ENCODE data around the gene NAPEPLD. TPM values are rescaled to one million over a fixed set of nuclear protein-coding genes. Genes with fewer than 3 reads are reported as not detected.
"Not testable (repeated sequence)": the region's sequence is repeated elsewhere in the genome, so short reads cannot be mapped to it uniquely, and the experiment has no call there.

NAPEPLD gene
- total RNA-seq, 1 donor from 2014 or later = 18.2 TPM

DNA sequence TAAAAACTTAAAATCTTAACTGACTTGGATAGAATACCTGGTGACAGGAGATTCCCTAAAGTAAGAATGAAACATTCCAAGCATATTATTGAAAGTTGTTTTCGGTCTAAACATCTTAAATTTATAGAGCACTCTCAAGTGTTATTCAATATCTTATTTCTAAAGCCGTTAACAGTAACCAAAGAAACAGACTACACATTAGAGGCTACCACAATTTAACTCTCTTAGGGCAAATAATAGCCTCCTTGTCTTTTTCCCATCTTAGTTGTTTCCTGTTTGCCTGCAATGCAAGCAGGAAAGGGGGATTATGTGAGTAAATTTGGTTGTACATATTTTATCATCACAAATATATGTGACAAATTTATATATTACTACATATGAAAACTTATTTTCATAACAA, 31.4 kb downstream of the NAPEPLD start:
- intact Hi-C loops (cut with DNase I) = no loop called here
- ATAC-seq = no peak
- no peak for DNase-seq (ENCODE audit: low spot score)

DNA sequence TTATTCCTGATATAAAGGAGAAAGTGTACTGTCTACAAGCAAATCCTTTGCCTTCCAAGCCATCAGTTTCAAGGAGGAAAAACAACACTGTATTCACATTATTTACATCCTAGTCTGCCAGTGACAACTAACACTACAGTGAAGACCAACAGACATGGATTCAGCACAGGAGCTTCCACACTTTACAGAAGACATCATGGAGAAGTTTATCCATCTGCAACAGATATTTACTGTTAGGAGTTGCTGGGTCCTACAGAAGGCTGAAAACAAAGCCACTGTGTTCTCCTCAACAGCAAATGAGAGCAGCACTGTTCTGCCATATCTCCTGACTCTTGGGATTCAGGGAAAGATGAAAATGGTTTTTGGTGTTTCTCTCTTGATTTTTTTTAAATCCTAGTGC, 31.9 kb downstream of the NAPEPLD start:
- DNase-seq (ENCODE audit: low spot score) (no peak), ATAC-seq (peak; percentile 58)
- intact Hi-C loops (cut with DNase I) = no loop called here

GRCh38 chr7:103116511-103116910, 32.4 kb downstream of the NAPEPLD start:
- intact Hi-C loops (cut with DNase I) = no loop called here
- no peak for DNase-seq (ENCODE audit: low spot score)
- no peak for ATAC-seq

DNA sequence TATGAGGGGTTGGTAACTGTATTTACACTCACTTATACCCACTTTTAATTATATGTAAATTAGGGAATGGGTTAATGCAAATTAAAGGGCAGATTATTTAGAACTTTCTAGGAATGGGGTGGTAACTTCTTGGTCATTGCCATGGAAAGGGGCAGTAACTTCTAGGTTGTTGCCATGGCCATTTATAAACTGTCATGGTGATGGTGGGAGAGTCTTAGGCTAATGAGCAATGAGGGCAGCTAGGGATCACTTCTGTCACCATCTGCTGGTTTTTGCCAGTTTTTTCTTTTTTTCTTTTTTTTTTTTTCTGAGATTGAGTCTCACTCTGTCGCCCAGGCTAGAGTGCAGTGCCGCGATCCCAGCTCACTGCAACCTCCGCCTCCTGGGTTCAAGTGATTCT, 33.1 kb downstream of the NAPEPLD start:
- no peak for ATAC-seq
- intact Hi-C loops (cut with DNase I) = no loop called here
- DNase-seq (ENCODE audit: low spot score) = no peak

- ATAC-seq (no peak), DNase-seq (ENCODE audit: low spot score) (no peak)
- intact Hi-C loops (cut with DNase I) = no loop called here
Measured at GRCh38 chr7:103114576-103115008, 34.3 kb downstream of the NAPEPLD start.

DNA sequence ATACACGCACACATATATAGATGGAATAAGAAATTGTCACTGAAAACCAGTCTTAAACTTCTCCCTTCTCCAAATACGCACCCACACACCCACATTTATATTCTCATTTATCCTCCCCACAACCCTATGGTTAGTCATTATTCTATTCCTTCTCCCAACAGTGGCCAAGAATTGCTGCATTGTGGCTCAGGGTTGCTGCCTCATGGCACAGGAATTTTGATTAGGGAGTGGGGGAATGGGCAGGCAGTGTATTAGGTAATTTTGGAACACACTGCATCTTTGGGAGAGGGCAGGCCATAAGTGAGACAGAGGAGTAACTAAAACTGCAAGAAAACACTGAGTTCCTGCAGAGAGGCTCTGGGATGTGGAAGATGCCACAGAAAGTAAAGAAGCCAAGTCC, 35.7 kb downstream of the NAPEPLD start:
- ATAC-seq (no peak), DNase-seq (ENCODE audit: low spot score) (no peak)
- intact Hi-C loops (cut with DNase I) = no loop called here

GRCh38 chr7:103106703-103107070, 42.2 kb downstream of the NAPEPLD start:
- DNase-seq (ENCODE audit: low spot score); ATAC-seq; intact Hi-C loops (cut with DNase I): not testable (repeated sequence)

- intact Hi-C loops (cut with DNase I) = no loop called here
- DNase-seq (ENCODE audit: low spot score) (no peak), ATAC-seq (no peak)
Measured at GRCh38 chr7:103106005-103106702, 42.7 kb downstream of the NAPEPLD start.

- DNase-seq (ENCODE audit: low spot score) (no peak), ATAC-seq (no peak)
- intact Hi-C loops (cut with DNase I) = no loop called here
Measured at GRCh38 chr7:103101543-103101942, 47.4 kb downstream of the NAPEPLD start.

GRCh38 chr7:103100348-103100747, 48.6 kb downstream of the NAPEPLD start:
- intact Hi-C loops (cut with DNase I) = no loop called here
- no peak for DNase-seq (ENCODE audit: low spot score)
- no peak for ATAC-seq

- DNase-seq (ENCODE audit: low spot score) (no peak), ATAC-seq (no peak)
- intact Hi-C loops (cut with DNase I) = no loop called here
Measured at GRCh38 chr7:103097041-103097440, 51.9 kb downstream of the NAPEPLD start.

DNA sequence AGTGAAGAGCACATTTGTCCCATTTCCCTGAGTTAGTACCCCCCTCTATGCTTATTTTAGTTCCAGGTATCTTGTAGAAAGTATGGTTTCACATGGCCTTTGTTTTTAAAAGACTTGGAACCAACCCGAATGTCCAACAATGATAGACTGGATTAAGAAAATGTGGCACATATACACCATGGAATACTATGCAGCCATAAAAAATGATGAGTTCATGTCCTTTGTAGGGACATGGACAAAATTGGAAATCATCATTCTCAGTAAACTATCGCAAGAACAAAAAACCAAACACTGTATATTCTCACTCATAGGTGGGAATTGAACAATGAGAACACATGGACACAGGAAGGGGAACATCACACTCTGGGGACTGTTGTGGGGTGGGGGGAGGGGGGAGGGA, 53.3 kb downstream of the NAPEPLD start:
- intact Hi-C loops (cut with DNase I); ATAC-seq; DNase-seq (ENCODE audit: low spot score): not testable (repeated sequence)

GRCh38 chr7:103094102-103094501, 54.8 kb downstream of the NAPEPLD start:
- DNase-seq (ENCODE audit: low spot score) (no peak), ATAC-seq (no peak)
- intact Hi-C loops (cut with DNase I) = no loop called here

DNA sequence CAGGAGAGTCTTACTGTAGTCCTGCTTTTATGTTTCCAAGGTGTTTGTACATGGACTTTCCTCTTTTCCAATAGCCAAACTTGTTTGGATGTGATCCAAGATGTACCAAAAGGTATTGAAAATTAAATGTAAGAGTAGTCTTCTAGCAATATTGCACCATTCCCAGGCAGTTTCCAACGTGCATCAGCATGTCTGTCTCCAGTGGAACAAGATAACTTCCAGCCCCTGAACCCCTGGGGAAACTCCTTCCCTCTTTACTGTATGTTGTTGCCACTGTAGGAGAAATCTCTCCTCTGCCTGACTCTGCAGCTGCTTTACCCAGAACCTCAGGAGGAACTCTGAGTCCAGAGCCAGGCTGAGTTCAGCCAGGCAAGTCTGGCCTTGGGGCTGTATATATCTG, 55.5 kb downstream of the NAPEPLD start:
- intact Hi-C loops (cut with DNase I) = no loop called here

GRCh38 chr7:103092321-103092720, 56.6 kb downstream of the NAPEPLD start:
- intact Hi-C loops (cut with DNase I) = not testable (repeated sequence)

More for the DNA sequence above, 55.5 kb downstream of the NAPEPLD start:
- DNase-seq (ENCODE audit: low spot score) (no peak), ATAC-seq (no peak)

GRCh38 chr7:103083210-103083609, 65.7 kb downstream of the NAPEPLD start:
- no peak for DNase-seq (ENCODE audit: low spot score)
- ATAC-seq = no peak
- intact Hi-C loops (cut with DNase I) = no loop called here

More at GRCh38 chr7:103092321-103092720, 56.6 kb downstream of the NAPEPLD start:
- not testable (repeated sequence) for ATAC-seq; DNase-seq (ENCODE audit: low spot score)

- intact Hi-C loops (cut with DNase I) = no loop called here
- DNase-seq (ENCODE audit: low spot score) = no peak
- ATAC-seq = no peak
Measured at GRCh38 chr7:103082497-103082896, 66.4 kb downstream of the NAPEPLD start.

DNA sequence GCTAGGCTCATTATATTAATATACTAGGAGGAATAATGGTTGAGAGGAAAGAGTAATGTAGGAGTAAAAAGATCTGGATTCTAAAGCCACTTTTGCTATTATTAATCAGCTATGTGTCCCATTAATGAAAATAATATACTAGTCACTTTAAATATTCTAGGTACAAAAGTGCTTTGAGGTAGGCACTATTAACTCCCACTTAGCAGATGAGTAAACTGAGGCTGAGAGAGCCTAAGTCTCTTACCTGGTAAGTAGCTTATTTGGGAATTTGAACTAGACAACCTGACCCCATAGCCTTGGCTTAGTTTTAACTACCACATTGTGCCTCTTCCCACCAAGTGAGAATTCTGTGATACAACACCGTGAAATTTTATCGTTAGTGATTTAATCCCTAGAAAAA, 68.0 kb downstream of the NAPEPLD start:
- DNase-seq (ENCODE audit: low spot score) (no peak), ATAC-seq (no peak)
- intact Hi-C loops (cut with DNase I) = no loop called here

- no peak for DNase-seq (ENCODE audit: low spot score)
- no peak for ATAC-seq
- intact Hi-C loops (cut with DNase I) = no loop called here
Measured at GRCh38 chr7:103079836-103080235, 69.1 kb downstream of the NAPEPLD start.

DNA sequence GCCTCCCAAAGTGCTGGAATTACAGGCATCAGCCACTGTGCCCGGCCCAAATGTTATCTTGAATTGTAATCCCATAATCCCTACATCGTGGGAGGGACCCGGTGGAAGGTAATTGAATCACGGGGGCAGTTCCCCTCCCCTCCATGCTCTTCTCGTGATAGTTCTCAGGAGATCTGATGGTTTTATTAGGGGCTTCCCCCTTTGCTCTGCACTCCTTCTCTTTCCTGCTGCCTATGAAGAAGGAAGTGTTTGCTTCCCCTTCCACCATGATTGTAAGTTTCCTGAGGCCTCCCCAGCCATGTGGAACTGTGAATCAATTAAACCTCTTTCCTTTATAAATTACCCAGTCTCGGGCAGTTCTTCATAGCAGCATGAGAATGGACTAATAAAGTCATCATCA, 70.7 kb downstream of the NAPEPLD start:
- ATAC-seq; intact Hi-C loops (cut with DNase I); DNase-seq (ENCODE audit: low spot score): not testable (repeated sequence)

- intact Hi-C loops (cut with DNase I) = no loop called here
Measured at GRCh38 chr7:103077318-103077717, 71.6 kb downstream of the NAPEPLD start.

More at GRCh38 chr7:103077318-103077717, 71.6 kb downstream of the NAPEPLD start:
- no peak for DNase-seq (ENCODE audit: low spot score)
- no peak for ATAC-seq

Measured in sciatic nerve (tissue), 2 donors.